ENCODE results near the gene IL9.

IL9 gene

GRCh38 chr5:135895474-135896006 is at the start of gene IL9:
Gene IL9 (minus strand): TSS chr5:135895841. CDS start chr5:135895816, 25 bp downstream.
- no peak for DNase-seq (ENCODE audit: low read depth in 1 of 2, low spot score in 1 of 2)

DNA sequence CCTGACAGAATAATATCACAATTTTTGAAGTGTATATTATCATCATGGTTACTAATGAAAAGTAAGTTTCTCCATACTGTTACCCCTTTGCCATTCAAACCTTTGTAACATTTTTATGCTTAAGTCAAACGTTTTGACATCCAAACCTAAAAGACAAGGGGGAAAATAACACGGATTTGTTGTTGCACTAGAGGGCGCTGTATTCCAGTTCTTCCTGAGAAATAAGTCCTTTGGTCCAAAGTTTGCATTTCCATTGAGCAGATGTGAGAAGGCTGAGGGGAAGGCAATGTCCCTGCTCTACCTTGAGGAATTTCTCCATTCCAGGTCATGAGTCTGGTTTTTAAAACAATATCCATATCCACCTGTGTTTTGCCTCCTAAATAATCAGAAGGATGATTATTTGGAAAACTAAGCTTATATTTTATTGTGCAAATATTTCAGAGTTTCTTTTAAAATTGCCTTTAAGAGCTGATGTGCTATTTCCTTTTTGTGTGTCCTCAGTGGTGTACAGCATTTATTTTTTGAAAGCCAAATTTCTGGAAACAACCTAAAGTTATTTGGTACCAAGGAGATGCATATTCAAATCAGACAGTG is 49.4 kb upstream of the IL9 start:
- DNase-seq (ENCODE audit: low read depth in 1 of 2, low spot score in 1 of 2) = no peak

DNA sequence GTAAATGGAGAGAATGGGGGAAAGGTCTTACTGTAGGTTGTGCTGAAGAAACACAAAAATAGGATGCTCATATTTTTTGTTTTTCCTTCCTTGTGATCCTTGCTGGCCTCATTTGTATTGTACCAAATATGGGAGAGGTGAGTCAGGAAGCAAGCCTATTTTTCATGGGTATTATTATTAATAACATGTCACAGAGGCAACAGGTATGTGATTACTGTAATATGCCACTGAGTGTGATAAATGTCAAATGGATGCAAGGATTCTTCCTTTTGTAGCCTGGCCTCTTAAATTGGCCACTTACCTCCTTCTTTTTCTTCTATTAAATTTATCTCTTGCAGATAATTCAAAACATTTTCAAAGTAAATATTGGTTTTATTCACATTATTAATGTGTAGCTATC is 48.9 kb upstream of the IL9 start:
- DNase-seq (ENCODE audit: low read depth in 1 of 2, low spot score in 1 of 2) = no peak

DNA sequence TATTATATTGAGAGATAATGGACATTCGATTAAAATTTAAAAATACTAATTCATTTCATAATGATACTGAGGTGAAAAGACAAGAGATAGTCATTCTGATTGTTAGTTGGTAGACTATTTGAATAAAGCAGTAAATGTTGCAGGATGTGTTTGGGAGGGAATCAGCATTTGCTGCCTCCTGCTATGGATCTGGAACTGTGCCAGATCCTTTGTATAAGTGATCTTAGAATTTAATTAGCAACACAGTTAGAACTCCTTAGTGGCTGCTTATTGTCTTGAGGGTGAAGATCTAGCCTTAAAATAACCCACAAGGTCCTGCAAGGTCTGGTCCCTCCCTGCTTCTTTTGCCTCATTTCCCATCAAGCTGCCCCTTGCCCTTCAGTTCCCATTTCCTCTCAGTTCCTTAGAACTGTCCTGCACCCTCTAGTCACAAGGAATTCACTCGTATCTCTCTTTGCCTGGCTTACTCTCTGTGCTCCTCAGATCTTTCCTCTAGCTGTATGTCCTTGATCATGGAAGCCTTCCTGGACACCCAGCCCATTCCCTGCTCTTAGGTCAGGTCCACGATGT is 46.6 kb upstream of the IL9 start:
- DNase-seq (ENCODE audit: low read depth in 1 of 2, low spot score in 1 of 2) = no peak

GRCh38 chr5:135941711-135942110 is 46.1 kb upstream of the IL9 start:
- no peak for DNase-seq (ENCODE audit: low read depth in 1 of 2, low spot score in 1 of 2)

- DNase-seq (ENCODE audit: low read depth in 1 of 2, low spot score in 1 of 2) = no peak
Observed at GRCh38 chr5:135937245-135937911, 41.7 kb upstream of the IL9 start.

GRCh38 chr5:135934939-135935338 is 39.3 kb upstream of the IL9 start:
- DNase-seq (ENCODE audit: low read depth in 1 of 2, low spot score in 1 of 2) = no peak

DNA sequence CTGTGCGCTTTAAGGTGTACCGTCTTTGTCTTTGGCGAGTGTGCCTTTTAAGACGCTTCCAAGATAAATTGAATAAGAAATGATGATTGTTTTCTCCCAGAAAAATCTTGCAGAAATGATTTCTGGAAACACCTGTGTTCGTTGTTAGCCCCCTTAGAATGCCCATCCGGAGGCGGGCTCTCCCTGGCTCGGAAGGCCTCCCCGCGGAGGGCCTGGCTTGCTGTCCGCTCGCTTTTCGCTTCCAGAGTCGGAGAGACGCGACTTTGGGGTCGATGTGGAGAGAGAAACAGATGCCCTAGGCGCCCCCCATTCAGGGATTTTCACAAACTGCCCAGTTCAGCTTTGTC is 35.3 kb upstream of the IL9 start:
- no peak for DNase-seq (ENCODE audit: low read depth in 1 of 2, low spot score in 1 of 2)

GRCh38 chr5:135930029-135930948 is 34.6 kb upstream of the IL9 start:
- DNase-seq (ENCODE audit: low read depth in 1 of 2, low spot score in 1 of 2) = no peak

- no peak for DNase-seq (ENCODE audit: low read depth in 1 of 2, low spot score in 1 of 2)
Observed at GRCh38 chr5:135921388-135921787, 25.7 kb upstream of the IL9 start.

DNA sequence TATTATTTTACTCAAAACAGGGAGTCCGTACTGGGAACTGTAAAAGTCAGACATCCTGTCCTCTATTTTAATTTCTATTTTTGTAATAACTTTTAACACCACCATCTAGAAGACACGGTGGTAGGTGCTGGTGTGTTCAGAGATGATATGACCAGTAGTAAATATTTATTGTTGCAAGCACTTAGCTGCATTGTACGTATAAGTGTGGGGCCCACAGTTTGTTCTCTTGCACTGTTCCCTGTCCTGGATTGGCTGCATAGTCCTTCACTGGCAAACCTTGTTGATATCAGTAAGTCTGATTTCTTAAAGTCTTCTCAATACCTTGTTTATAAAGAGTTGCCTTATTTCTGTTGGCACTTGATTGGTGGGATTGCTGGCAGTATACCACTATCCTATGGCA is 24.6 kb upstream of the IL9 start:
- DNase-seq (ENCODE audit: low read depth in 1 of 2, low spot score in 1 of 2) = no peak

DNA sequence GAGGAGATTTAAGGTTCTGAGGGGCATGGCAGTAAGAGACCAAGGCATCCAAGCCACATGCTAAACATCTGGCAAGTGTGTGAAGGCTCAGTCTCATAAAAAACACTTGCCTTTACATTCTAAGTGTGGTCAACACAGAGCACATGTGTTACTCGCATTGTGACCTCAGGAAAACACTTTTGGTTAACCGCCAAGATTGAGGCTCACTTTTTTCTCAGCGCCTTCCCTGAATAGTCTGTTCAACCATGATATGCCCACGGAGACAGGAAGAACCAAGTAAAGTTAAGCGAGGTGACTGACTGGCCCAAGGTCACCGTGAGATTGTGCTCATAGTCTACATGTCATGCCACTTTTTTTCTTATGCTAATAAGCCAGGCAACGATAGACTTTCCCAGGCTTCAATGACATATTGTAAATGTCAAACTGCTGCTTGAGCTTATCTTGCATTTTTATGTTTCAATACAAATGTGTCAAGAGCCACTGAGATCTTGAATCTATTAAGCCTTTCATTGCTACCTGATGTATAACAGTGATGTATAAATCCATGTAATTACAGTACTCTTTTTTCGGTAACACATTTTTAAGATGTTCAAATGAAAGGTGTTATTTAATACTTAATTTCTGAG is 21.1 kb upstream of the IL9 start:
- no peak for DNase-seq (ENCODE audit: low read depth in 1 of 2, low spot score in 1 of 2)

DNA sequence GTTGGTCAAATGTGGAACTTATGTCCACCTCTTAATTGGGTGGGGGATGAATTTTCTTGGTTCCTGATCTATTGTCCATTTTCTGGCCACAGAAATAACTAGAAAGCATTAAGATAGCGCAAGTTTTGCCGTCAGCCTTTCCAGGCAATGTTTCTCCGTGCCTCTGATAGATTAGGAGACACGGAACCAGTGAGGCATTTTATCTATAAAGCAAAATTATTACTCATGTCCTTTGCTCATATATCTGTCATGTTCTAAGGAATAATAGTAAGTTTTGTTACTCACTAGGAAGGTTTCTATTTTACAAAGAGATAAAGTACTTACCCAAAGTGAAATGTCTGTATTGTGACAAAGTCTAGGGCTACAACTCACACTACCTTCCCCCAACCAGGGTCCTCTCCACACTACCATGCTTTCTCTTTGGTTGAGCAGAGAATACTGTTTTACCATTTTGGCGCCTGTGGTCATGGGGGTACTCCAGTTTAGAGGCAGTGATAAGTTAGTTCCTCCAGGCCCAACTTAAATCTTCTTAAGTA is 19.9 kb upstream of the IL9 start:
- no peak for DNase-seq (ENCODE audit: low read depth in 1 of 2, low spot score in 1 of 2)

- no peak for DNase-seq (ENCODE audit: low read depth in 1 of 2, low spot score in 1 of 2)
Observed at GRCh38 chr5:135913713-135914626, 18.3 kb upstream of the IL9 start.

DNA sequence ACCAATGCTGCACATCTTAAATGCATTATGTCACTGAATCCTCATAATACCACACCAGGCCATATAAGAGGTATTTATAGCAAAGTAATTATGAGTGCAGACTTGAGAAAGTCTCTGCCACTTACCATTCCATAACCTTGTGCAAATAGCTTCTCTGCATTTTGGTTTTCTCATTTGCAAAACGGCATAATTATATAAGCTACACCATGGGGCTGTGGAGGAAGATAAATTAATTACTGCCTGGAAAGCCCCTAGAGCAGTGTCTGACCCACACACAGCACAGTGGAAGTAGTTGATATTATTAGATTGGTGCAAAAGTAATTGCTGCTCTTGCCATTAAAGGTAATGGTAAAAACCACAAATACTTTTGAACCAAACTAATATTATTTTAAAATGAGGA is 9.5 kb upstream of the IL9 start:
- no peak for DNase-seq (ENCODE audit: low read depth in 1 of 2, low spot score in 1 of 2)

- no peak for DNase-seq (ENCODE audit: low read depth in 1 of 2, low spot score in 1 of 2)
Observed at GRCh38 chr5:135901633-135902032, 6.0 kb upstream of the IL9 start.

DNA sequence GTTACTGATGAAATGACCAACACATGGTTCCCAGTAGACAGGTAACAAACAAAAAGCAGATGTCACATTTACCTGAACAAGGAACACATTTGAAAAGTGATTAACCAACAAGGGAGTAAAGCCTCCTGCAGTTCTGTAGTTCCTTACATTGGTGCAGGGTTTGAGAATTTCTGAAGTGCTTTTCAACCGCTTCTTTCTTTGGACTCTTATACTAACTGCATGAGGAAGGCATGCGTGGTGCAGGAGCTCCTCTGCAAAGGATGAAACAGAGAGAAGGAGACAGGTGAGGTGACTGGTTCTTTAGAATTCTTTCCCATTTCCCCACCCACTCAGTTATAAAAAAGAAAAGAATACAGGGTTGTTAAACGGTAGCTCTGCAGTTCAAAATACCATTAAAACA is 4.6 kb upstream of the IL9 start:
- DNase-seq (ENCODE audit: low read depth in 1 of 2, low spot score in 1 of 2) = no peak

DNA sequence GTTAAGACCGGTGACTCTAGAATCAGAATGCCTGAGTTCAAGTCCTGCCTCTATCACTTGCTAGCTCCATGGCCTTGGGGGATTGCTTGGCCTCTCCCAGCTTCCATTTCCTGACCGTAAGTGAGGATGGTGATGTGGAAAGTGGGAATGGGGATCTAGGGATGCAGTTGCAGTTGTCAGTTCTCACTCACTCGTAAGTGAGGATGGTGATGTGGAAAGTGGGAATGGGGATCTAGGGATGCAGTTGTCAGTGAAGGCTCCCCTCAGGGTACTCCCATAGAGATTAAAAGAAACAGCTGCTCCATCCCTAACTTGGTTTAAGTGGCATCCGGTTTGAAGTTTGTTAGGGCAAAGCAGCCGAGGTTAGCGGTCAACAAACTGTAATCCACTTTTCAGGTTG is 3.0 kb upstream of the IL9 start:
- no peak for DNase-seq (ENCODE audit: low read depth in 1 of 2, low spot score in 1 of 2)

DNA sequence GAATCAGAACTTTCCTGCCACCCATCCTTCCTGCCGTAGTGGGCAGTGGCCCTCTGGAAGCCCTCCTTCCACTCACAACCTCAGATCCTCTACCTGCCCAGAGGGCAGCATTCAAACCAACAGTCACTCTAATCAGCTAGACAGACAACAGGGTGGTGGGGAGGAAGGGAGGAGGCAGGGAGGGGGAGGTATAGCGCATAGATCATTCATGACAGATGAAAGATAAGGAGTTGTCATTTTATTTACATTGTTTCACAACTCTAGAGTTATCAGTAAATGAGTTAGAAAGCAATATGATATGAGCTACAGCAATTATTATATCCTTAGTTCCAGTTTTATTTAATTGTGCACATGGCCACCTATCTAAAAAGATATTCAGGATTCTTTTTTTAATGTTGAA is 852 bp downstream of the IL9 start:
- no peak for DNase-seq (ENCODE audit: low read depth in 1 of 2, low spot score in 1 of 2)

DNA sequence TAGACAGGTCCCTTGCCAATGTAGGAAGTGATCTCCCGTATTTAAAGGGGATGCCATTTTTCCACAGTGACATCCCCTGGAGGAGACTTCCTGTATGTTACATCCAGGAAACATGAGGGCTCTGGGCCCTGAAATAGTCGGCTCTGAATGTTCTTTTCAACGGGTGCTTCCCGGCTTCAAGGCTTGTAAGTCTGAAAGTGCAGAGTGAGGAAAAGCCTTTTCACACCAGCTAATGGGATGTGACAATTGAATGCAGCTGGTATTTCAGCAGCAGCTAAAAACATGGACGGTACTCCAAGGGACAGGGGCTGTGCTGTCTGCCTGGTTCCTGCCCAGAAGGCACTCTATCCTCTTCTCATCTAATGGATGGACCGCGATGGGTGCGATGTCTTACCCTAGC is 1.4 kb downstream of the IL9 start:
- no peak for DNase-seq (ENCODE audit: low read depth in 1 of 2, low spot score in 1 of 2)
